ENCODE data around the gene CCR6. TPM values are rescaled to one million over a fixed set of nuclear protein-coding genes. Genes with fewer than 3 reads are reported as not detected.

CCR6 gene
- total and polyA plus RNA-seq, 2 of the 13 experiments (the other 11 are each of a cell fraction or from before 2014, with no cell fraction given), result 4.5 to 8.7 TPM

GRCh38 chr6:167122827-167123657 is at the start of gene CCR6 (continued):
- TF ChIP-seq IKZF5 (CRISPR knock-in tag; IDR thresholded peaks at IDR 0.05), result peak; percentile 27; the same call in 1 of the 2 replicates
- peak; percentile 90 for TF ChIP-seq MED1 (CRISPR knock-in tag; IDR thresholded peaks at IDR 0.05)
- no peak for TF ChIP-seq ZFP62 (CRISPR knock-in tag; IDR thresholded peaks at IDR 0.05)
- TF ChIP-seq SRF (IDR thresholded peaks at IDR 0.05; ENCODE audit: low read depth, low read length), result peak; percentile 61; the same call in 1 of the 2 replicates
- TF ChIP-seq MZF1 (CRISPR knock-in tag; IDR thresholded peaks at IDR 0.05; ENCODE audit: borderline replicate concordance), result no peak
- TF ChIP-seq ZNF512 (CRISPR knock-in tag; IDR thresholded peaks at IDR 0.05), result no peak
- no peak for TF ChIP-seq ZNF17 (CRISPR knock-in tag; IDR thresholded peaks at IDR 0.05)
- no peak; the same call in 1 of the 2 replicates for TF ChIP-seq ERF (CRISPR knock-in tag; IDR thresholded peaks at IDR 0.05)
- no peak for TF ChIP-seq SKIL (CRISPR knock-in tag; IDR thresholded peaks at IDR 0.05; ENCODE audit: borderline replicate concordance)
- TF ChIP-seq PRMT3 (CRISPR knock-in tag; IDR thresholded peaks at IDR 0.05; ENCODE audit: borderline replicate concordance, low read depth), result no peak
- TF ChIP-seq HDAC1 (CRISPR knock-in tag; IDR thresholded peaks at IDR 0.05), result peak; percentile 91
- no peak for TF ChIP-seq POGK (CRISPR knock-in tag; conservative IDR thresholded peaks at IDR 0.05)
- TF ChIP-seq ZNF879 (CRISPR knock-in tag; IDR thresholded peaks at IDR 0.05), result no peak
- TF ChIP-seq DNMT3B (CRISPR knock-in tag; conservative IDR thresholded peaks at IDR 0.05), result 0 out of 2 replicates have a peak, but pooled peaks have one; percentile 45
- TF ChIP-seq EED (CRISPR knock-in tag; IDR thresholded peaks at IDR 0.05), result no peak
- TF ChIP-seq NONO (IDR thresholded peaks at IDR 0.05), result no peak
- 0 out of 2 replicates have a peak, but pooled peaks have one; percentile 42 for TF ChIP-seq NONO (CRISPR knock-in tag; conservative IDR thresholded peaks at IDR 0.05)
- no peak for TF ChIP-seq POLR2AphosphoS2 (IDR thresholded peaks at IDR 0.05; ENCODE audit: low read depth, low read length)
- no peak for TF ChIP-seq GABPA (IDR thresholded peaks at IDR 0.05; ENCODE audit: low read depth, low read length)
- TF ChIP-seq GABPA (CRISPR knock-in tag; IDR thresholded peaks at IDR 0.05; ENCODE audit: low read depth), result peak; percentile 66
- TF ChIP-seq ZNF383 (CRISPR knock-in tag; IDR thresholded peaks at IDR 0.05; ENCODE audit: borderline replicate concordance), result no peak

Measured in HepG2 (cell line).